Neural cell (in vitro differentiated cells): ENCODE data around the gene ORC3. TPM values are rescaled to one million over a fixed set of nuclear protein-coding genes. Genes with fewer than 3 reads are reported as not detected.
A peak's percentile ranks its signal among the peaks of the same experiment; 100 is the strongest.

Source experiments
- H2AFZ ChIP-seq: fragments of 200-600, 300-800 bp; sonication (generic), shearing (Covaris generic); 2 replicates; pipeline ENCODE4 v1.6.0; 2014; ENCODE audit warnings: low read depth, mild to moderate bottlenecking, antibody characterized with exemption, low read length, moderate library complexity
- H3F3A ChIP-seq: fragments of 200-600 bp; shearing (Covaris generic); 2 replicates; pipeline ENCODE4 v1.6.1; 2016; ENCODE audit warnings: mild to moderate bottlenecking, moderate library complexity, mixed read lengths, antibody characterized with exemption, low read length; ENCODE audit not compliant: insufficient read depth, poor library complexity, severe bottlenecking
- H3K27ac ChIP-seq: fragments of 200-600, 300-800 bp; sonication (generic), shearing (Covaris generic); 2 replicates; pipeline ENCODE4 v1.5.1; 2014; ENCODE audit warnings: mild to moderate bottlenecking, low read length, moderate library complexity
- H3K27me3 ChIP-seq: fragments of 300-800, 200-600 bp; sonication (generic), shearing (Covaris generic); 2 replicates; pipeline ENCODE4 v1.6.0; 2014; ENCODE audit warnings: mild to moderate bottlenecking, low read depth, low read length, moderate library complexity; ENCODE audit not compliant: insufficient read depth
- H3K36me3 ChIP-seq: fragments of 300-800, 200-600 bp; sonication (generic), shearing (Covaris generic); 2 replicates; pipeline ENCODE4 v1.5.1; 2014; ENCODE audit warnings: mild to moderate bottlenecking, antibody characterized with exemption, low read length, moderate library complexity; ENCODE audit not compliant: insufficient read depth
- H3K4me2 ChIP-seq: fragments of 300-800, 200-600 bp; sonication (generic), shearing (Covaris generic); 2 replicates; pipeline ENCODE4 v1.6.0; 2014; ENCODE audit warnings: mild to moderate bottlenecking, low read length
- H3K4me3 ChIP-seq: fragments of 300-800, 200-600 bp; sonication (generic), shearing (Covaris generic); 2 replicates; pipeline ENCODE4 v1.5.1; 2014; ENCODE audit warnings: mild to moderate bottlenecking, low read length, moderate library complexity
- H3K79me2 ChIP-seq: fragments of 200-600 bp; shearing (Covaris generic); replicated peaks from 2 replicates; pipeline ENCODE4 v1.6.0; 2014; ENCODE audit warnings: mild to moderate bottlenecking, low read length, moderate library complexity; ENCODE audit not compliant: insufficient read depth
- H3K9ac ChIP-seq: fragments of 300-800, 200-600 bp; sonication (generic), shearing (Covaris generic); 2 replicates; pipeline ENCODE4 v1.6.1; 2016; ENCODE audit warnings: mild to moderate bottlenecking, low read length, mixed read lengths
- H3K9me2 ChIP-seq: fragments of 200-600 bp; shearing (Covaris generic); 2 replicates; pipeline ENCODE4 v1.6.1; 2016; ENCODE audit warnings: mild to moderate bottlenecking, low read length, mixed read lengths; ENCODE audit not compliant: insufficient read depth
- H3K9me3 ChIP-seq: fragments of 200-600, 300-800 bp; sonication (generic), shearing (Covaris generic); 2 replicates; pipeline ENCODE4 v1.6.1; 2016; ENCODE audit warnings: mild to moderate bottlenecking, mixed run types, low read length, moderate library complexity, mixed read lengths
- H4K20me1 ChIP-seq: fragments of 200-600 bp; shearing (Covaris generic); 2 replicates; pipeline ENCODE4 v1.6.1; 2016; ENCODE audit warnings: mild to moderate bottlenecking, mixed run types; ENCODE audit not compliant: insufficient read depth
- CTCF ChIP-seq: fragments of 450-650 bp; IDR thresholded peaks from 2 replicates; pipeline ENCODE4 v1.5.1; 2014; ENCODE audit warnings: antibody characterized with exemption, mild to moderate bottlenecking, moderate library complexity; ENCODE audit not compliant: poor library complexity, severe bottlenecking
- EP300 ChIP-seq: fragments of 450-650 bp; conservative IDR thresholded peaks from 2 replicates; pipeline ENCODE4 v1.6.1; 2014; ENCODE audit warnings: antibody characterized with exemption, mild to moderate bottlenecking, moderate library complexity; ENCODE audit not compliant: poor library complexity, severe bottlenecking
- EZH2 ChIP-seq: fragments of 200-600, 300-800 bp; shearing (Covaris generic), sonication (generic); IDR thresholded peaks from 2 replicates; pipeline ENCODE4 v1.6.1; 2014; ENCODE audit warnings: antibody characterized with exemption, low read length, borderline replicate concordance, mild to moderate bottlenecking; ENCODE audit not compliant: insufficient read depth, poor library complexity, severe bottlenecking
- MXI1 ChIP-seq: fragments of 450-650 bp; conservative IDR thresholded peaks from 2 replicates; pipeline ENCODE4 v1.6.1; 2014; ENCODE audit warnings: antibody characterized with exemption, mild to moderate bottlenecking; ENCODE audit not compliant: poor library complexity, severe bottlenecking
- POLR2AphosphoS5 ChIP-seq: IDR thresholded peaks from 2 replicates; pipeline ENCODE4 v1.6.1; 2012
- RAD21 ChIP-seq: fragments of 450-650 bp; conservative IDR thresholded peaks from 2 replicates; pipeline ENCODE4 v1.6.1; 2014; ENCODE audit warnings: antibody characterized with exemption, mild to moderate bottlenecking, moderate library complexity
- SMC3 ChIP-seq: fragments of 450-650 bp; conservative IDR thresholded peaks from 2 replicates; pipeline ENCODE4 v1.6.1; 2014; ENCODE audit warnings: antibody characterized with exemption, mild to moderate bottlenecking, moderate library complexity; ENCODE audit not compliant: poor library complexity
- TAF1 ChIP-seq: IDR thresholded peaks from 2 replicates; pipeline ENCODE4 v1.6.1; 2012; ENCODE audit warnings: low read depth
- polyA plus RNA-seq: library from polyadenylated mRNA; depleted of rRNA; stranded (reverse); fragments of >200 nt; gene quantifications from 2 replicates; pipeline ENCODE4 v1.2.3, GENCODE V29; 2014
- TF ChIP-seq, protein P1 (sequence below): IDR thresholded peaks from 2 replicates; pipeline ENCODE4 v1.6.1; 2012; ENCODE audit warnings: borderline replicate concordance

The ORC3 gene
- polyA plus RNA-seq, 1 donor from 2014 or later: 43.7 TPM

DNA sequence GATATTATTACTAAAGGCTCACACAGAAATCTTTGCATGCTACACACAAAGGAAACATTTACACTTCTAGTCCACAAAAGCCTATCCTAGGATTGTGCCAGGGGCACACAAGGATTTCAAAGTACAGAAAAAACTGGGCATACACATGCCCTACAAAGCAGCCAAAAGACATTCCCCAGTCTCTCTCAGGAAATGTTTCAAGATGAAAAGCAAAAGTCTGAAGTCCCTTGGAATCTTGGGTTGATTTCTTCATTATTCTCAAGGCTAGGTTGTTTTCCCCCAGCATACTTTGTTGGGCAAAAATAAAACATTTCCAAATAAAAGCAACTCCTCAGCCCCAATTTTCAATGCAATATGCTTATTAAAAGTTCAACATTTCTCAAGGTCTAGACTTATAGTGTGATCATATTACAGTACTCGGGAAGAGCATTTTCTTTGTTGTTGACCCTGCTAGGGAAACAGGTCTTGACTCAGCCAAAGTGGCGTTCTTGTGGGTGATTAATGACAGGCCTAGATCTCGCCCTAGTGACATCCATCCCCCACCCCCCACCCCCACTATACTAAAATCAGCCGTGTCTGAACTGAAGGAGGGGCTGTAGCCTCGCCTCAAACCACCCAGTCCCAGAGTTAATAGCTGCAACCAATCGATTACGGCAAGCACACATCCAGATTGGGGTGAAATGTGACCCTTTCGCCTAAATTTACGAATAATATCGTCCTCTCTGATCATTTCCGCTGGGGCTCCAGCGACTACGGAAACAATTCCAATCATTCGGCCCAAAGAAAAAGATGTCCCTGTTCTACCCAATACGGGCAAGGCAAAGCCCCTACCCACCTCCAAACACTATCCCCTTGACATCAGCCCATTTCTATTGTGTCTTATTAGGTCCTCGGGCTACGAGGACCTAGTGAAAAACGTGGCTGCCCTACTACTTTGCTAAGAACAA, 110.7 kb downstream of the ORC3 start:
- TF ChIP-seq EP300 (no peak), RAD21 (peak; percentile 36), EZH2 (no peak), SMC3 (no peak), POLR2AphosphoS5 (peak; percentile 57), TAF1 (no peak), MXI1 (peak; percentile 41), CTCF (peak; percentile 35)
- TF ChIP-seq, protein P1, sequence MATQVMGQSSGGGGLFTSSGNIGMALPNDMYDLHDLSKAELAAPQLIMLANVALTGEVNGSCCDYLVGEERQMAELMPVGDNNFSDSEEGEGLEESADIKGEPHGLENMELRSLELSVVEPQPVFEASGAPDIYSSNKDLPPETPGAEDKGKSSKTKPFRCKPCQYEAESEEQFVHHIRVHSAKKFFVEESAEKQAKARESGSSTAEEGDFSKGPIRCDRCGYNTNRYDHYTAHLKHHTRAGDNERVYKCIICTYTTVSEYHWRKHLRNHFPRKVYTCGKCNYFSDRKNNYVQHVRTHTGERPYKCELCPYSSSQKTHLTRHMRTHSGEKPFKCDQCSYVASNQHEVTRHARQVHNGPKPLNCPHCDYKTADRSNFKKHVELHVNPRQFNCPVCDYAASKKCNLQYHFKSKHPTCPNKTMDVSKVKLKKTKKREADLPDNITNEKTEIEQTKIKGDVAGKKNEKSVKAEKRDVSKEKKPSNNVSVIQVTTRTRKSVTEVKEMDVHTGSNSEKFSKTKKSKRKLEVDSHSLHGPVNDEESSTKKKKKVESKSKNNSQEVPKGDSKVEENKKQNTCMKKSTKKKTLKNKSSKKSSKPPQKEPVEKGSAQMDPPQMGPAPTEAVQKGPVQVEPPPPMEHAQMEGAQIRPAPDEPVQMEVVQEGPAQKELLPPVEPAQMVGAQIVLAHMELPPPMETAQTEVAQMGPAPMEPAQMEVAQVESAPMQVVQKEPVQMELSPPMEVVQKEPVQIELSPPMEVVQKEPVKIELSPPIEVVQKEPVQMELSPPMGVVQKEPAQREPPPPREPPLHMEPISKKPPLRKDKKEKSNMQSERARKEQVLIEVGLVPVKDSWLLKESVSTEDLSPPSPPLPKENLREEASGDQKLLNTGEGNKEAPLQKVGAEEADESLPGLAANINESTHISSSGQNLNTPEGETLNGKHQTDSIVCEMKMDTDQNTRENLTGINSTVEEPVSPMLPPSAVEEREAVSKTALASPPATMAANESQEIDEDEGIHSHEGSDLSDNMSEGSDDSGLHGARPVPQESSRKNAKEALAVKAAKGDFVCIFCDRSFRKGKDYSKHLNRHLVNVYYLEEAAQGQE: no peak
- H3K9me2 ChIP-seq: no peaks in the 10 kb centered on the region
- H3K79me2 ChIP-seq: peaks cover 60% of the 10 kb centered on the region
- peaks cover 3% of the 10 kb centered on the region for H3F3A ChIP-seq
- H2AFZ ChIP-seq: peak overlapping the region; percentile 34
- H3K4me2 ChIP-seq: peak overlapping the region; percentile 77
- H3K27ac ChIP-seq: peak overlapping the region; percentile 96
- H3K9me3 ChIP-seq: no peaks in the 10 kb centered on the region
- peak overlapping the region; percentile 92 for H3K4me3 ChIP-seq
- H3K36me3 ChIP-seq: no peaks in the 10 kb centered on the region
- no peaks in the 10 kb centered on the region for H3K27me3 ChIP-seq
- H4K20me1 ChIP-seq: peaks cover 4% of the 10 kb centered on the region
- peak overlapping the region; percentile 97 for H3K9ac ChIP-seq

GRCh38 chr6:87701344-87701675, 111.4 kb downstream of the ORC3 start:
- H3K9ac ChIP-seq: peak overlapping the region; percentile 97
- no peaks in the 10 kb centered on the region for H3K27me3 ChIP-seq
- TF ChIP-seq POLR2AphosphoS5 (no peak), TAF1 (no peak), CTCF (no peak), EP300 (no peak), SMC3 (no peak), RAD21 (no peak), EZH2 (no peak), MXI1 (no peak)
- TF ChIP-seq, protein P1: no peak
- H3K27ac ChIP-seq: peak overlapping the region; percentile 96
- H3K9me2 ChIP-seq: no peaks in the 10 kb centered on the region
- no peaks in the 10 kb centered on the region for H3K36me3 ChIP-seq
- H3F3A ChIP-seq: peaks cover 3% of the 10 kb centered on the region
- peaks cover 54% of the 10 kb centered on the region for H3K79me2 ChIP-seq
- H3K4me2 ChIP-seq: peak overlapping the region; percentile 77
- peak overlapping the region; percentile 34 for H2AFZ ChIP-seq
- peak overlapping the region; percentile 92 for H3K4me3 ChIP-seq
- peaks cover 4% of the 10 kb centered on the region for H4K20me1 ChIP-seq
- no peaks in the 10 kb centered on the region for H3K9me3 ChIP-seq
